Measurements from ENCODE around the gene KLRC4.

KLRC4 gene

DNA sequence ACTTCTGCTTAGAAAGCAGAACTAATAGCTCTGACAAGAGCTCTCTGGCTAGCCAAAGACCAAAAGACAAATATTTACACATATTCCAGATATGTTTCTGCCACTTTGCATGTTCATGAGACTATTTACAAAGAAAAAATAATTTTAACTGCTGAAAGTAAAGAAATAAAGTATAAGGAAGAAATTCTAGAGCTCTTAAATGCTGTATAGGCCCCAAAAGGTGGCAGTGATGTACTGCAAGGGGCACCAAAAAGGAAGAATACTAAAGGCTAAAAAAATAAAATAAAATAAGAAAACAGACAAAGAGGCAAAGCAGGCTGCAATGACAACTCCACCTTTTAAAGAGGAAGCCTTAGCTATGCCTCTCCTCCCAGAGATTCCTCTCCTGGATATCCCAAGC lies 42.7 kb downstream of the KLRC4 start:
- DNase-seq, result no peak

DNA sequence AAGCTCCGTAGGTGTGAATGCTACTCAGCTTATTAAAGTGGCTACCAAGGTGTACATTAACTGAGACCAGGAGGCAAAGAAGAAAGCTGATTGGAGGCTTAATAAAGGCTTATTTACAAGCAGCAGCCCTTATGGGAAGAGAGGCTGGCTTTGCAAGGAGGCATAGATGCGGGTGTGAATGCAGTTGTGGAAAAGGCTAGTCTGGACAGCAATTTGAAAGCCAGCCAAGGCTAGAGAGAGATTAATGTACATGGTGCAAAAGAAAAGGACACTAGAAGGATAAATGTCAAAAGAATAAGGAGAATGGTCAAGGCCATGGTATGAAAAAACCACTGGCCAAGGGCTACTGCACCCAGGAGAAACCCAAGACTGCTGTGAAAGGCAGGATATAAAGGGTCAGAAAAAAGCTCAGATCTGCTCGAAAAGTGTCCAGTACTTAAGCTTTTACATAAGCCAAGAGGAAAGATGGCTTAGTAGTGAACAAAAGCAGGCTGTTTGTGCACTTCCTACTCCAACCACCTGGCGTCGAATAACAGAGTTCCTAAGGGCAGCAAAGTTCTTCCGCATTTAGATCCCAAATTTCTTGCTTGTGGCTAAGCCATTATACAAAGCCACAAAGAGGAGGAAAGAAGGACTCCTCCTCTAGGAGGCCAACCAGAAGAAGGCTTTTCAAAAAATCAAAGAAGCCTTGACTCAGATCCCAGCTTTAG lies 43.7 kb downstream of the KLRC4 start:
- DNase-seq, result no peak

DNA sequence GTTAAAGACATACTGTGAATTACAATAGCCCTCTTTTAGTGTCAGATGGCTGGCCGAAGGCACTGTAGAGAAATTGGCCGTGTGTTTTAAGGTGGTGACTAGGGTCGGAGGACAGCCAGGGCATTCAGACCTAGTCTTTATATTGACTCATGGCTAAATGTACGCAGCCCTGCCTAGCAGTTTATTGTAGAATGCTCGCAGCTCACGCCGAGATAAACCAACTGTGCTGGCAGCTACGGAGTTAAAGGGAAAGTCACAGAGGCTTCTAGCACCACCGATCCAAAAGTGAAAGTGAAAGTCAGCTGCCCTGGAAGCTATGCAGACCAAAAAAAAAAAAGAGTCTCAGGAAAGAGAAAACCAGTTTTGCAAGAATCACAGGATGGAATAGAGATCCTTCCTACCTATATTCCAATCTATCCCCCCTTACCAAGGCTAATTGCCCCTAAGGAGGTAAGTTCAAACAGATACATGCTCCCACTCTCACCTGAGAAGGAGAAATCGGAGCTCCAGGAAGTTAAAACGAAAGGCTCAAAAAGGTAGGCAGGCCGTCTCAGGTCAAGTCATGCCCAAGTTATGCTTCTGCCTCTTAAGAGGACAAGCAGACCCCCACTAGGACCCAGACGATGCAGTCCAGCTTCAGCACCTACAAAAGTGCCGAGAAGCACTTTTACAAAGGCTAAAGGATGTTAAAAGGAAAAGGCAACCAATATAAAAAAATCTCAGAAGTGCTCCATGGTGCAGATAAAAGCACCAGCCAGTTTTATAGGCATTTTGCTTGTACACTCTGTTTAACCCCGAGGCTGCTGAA lies 44.5 kb downstream of the KLRC4 start:
- peak; percentile 36 to 52 for DNase-seq

DNA sequence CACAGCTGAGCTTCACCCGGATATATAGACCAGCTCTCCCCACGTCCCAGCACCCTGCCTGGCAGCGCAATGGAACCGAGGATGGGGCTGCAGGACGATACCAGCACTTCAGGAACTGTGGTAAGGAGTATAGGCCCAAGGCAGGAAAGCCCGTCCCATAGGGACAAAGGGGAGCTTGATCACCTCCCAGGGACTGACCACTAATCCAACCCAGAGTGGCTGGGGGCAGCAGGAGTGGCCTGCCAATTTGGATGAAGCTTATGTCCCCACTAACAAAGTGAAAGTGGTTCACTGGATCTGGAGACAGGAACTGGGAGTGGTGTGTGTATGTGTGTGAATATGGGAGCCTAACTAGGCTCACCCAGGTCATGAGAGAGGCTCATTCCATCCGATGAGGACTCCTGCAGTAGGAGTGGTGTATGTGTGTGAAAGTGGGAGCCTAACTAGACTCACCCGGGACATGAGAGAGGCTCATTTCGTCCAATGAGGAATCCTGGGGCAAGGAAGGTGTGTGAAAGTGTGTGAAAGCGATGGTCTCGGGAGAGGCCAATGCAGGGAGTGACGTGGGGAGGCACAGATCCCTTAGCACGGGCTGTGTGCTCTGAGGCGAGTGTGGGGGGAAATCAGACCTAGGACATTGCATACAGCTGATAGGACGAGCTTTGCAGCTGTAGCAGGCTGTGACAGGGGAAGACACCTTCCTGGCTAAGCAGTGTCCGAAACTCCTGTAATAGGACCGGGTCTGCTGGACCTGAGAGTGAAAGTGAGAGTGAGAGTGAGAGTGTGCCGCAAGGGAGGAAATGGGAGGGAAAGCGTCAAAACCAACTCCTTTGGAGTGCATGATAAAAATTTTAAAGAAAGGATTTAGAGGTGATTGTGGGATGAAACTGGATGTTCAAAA lies 45.4 kb downstream of the KLRC4 start:
- peak; percentile 19 to 32 for DNase-seq

DNA sequence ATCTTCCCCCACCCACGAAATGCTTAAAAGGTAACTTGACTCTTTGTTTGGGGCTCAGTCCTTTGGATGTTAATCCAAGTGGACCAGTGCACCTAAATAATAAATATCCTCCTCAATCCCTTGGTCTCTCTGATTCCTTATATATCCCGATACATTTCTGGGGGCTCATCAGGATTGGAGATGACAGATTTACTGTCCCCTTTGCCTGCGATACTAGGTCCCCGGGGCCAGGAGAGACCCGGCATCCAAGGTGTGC lies 46.0 kb downstream of the KLRC4 start:
- DNase-seq, result no peak

DNA sequence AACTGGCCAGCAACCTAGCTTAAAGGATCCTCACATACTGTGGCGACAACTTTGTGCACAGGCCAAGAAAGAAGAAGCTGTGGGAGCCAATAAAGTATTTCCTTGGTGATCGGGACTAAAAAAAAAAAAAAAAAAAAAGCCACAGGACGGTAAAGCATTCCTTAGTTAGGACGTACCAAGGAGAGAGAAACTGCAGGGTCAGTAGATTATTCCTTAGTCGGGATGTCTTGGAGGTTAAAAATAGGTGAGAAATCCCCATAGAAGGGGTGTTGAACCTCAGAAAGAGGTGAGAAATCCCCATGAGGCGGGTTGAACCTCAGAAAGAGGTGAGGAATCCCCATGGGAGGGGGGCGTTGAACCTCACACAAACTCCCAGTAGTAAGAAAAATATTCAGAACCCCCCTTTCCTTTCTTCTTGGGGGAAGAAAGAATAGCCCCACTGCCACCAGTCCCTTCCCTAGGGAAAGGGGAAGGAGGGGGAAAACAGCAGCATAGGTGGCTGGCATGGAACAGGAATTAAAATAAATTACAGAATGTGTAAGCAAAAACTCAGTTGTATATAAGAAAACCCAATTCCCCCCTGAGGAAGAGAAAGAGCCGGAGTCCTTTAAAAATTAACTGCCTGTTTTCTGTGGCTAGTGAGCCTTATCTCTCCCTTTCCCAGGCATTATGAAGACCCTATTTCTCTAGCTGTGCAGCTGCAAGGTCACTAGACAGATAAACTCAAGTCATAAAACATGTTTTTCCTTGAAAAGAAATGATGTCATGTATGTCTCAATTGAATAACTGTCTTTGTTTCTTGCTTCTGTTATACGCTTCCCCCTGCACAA lies 46.5 kb downstream of the KLRC4 start:
- DNase-seq, result no peak

DNA sequence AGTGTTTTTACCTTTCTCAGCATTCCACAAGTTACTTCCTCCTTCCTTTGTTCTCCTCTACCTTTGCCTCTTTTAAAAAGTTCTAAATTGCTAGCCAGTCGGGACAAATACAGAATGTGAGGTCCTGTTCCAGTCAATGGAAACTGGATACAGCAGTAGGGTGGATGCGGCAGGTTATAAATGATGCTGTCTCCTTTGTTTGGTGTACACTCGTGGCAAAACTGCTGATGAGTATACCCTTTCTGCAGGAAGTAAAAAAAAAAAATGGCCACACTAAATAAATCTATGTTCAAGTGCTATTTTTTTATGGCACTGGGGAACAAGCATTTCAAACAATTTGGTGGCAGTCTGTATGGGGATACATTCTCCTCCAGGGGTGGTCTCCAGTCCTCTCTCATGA lies 47.2 kb downstream of the KLRC4 start:
- no peak for DNase-seq

DNA sequence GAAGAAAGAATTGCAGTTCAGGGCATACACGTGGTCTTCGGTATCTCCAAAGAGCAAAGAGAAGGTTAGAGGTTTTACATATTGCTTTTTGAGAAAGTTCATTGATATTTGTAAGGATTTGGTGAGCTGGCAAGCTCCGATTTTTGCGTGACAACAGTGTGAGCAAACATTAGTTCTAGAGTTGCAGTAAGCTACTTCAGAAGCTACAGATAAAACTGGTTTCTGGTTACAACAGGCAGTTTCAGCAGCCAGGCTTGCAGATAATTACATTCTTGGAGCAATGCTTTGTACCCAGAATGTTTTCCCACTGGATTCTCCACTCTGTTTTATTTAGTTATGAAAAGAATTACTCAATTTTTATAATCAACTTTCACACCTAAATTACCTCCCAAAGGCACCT lies 47.9 kb downstream of the KLRC4 start:
- no peak for DNase-seq

DNA sequence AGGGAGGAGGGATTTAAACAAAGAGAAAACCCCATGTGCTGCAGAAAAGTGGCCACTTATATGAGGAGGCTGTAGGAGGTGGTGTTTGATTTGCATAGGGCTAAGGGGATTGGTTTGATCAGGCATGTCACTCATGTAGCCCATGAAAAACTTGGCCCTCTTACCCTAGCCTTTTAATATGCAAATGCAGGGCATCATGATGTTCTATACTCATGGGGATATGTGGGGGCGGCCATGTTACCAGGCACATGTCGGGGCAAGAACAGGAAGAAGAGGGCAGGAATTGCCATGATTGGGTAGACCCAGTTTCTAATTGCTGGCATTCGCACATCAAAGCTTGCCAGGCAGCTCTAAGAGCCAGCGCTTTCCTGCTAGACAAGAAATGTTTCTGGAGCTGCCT lies 48.5 kb downstream of the KLRC4 start:
- no peak for DNase-seq

DNA sequence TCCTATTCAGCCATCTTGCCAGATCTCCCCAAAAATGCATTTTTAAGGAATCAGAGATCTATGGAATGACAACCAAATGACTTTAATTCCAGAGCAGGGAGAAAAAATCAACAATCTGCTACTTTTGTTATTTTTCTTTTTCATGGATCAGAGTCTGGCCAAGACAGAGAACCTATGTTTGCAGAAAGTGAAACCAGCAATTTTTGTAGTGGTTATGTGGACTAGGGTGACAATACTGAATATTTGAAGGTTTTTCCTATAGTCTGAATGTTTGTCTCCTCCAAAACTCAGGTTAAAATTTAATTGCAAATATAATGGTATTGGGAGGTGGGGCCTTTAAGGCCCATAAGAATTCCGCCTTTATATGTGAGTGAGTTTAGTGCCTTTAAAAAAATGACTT lies 50.6 kb downstream of the KLRC4 start:
- no peak for DNase-seq

DNA sequence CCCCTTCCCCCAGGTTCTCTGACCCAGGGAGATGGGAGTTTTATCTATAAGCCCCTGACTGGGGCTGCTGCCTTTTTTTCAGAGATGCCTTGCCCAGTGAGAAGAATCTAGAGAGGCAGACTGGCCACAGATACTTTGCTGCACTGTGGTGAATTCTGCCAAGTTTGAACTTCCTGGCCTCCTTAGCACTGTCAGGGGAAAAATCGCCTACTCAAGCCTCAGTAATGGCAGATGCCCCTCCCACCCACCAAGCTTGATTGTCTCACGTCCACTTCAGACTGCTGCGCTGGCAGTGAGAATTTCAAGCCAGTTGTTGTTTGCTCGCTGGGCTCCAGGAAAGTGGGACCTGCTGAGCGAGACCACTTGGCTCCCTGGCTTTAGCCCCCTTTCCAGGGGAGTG lies 51.4 kb downstream of the KLRC4 start:
- DNase-seq, result no peak
